Activated B cell treated with CpG ODN at 0.5 μM for 24 hours (primary cell): ENCODE measurements around the gene CSMD2. TPM values are rescaled to one million over a fixed set of nuclear protein-coding genes. Genes with fewer than 3 reads are reported as not detected.

Source experiments
- ATAC-seq: fragments of 200-7000 bp; cut with Tn5 transposase; one replicate; pipeline ENCODE4 v1.10.0; 2021; ENCODE audit warnings: low read depth, mild to moderate bottlenecking, moderate library complexity
- CTCF ChIA-PET: fragments of 350-600 bp; sonication (Branson Sonifier 250); formaldehyde crosslinking; loops from one replicate; lab custom pipeline; 2021; ENCODE audit warnings: antibody characterized with exemption; lab: Charles Lee
- POLR2A ChIA-PET: fragments of 350-600 bp; sonication (Branson Sonifier 250); formaldehyde crosslinking; loops from one replicate; lab custom pipeline; 2021; ENCODE audit warnings: antibody characterized with exemption; lab: Charles Lee
- DNase-seq: peaks from one replicate; pipeline ENCODE4 v3.0.0; 2022
- H3K27ac Mint-ChIP-seq: one replicate; pipeline ENCODE4 v1.8.0; 2020; ENCODE audit warnings: mixed read lengths
- H3K27me3 Mint-ChIP-seq: one replicate; pipeline ENCODE4 v1.8.0; 2021; ENCODE audit warnings: mixed read lengths
- H3K36me3 Mint-ChIP-seq: one replicate; pipeline ENCODE4 v1.8.0; 2021; ENCODE audit warnings: low read depth, mixed read lengths
- H3K4me1 Mint-ChIP-seq: one replicate; pipeline ENCODE4 v1.8.0; 2021; ENCODE audit warnings: mixed read lengths
- H3K4me3 Mint-ChIP-seq: one replicate; pipeline ENCODE4 v1.8.0; 2020; ENCODE audit warnings: mild to moderate bottlenecking, mixed read lengths
- H3K9me3 Mint-ChIP-seq: one replicate; pipeline ENCODE4 v1.8.0; 2020; ENCODE audit warnings: mixed read lengths
- intact Hi-C: fragments of 100-400 bp; cut with micrococcal nuclease; formaldehyde crosslinking; loops from one replicate; pipeline ENCODE4 v1.15.1; 2024
- total RNA-seq: library from RNA; stranded (reverse); gene quantifications from 2 replicates; pipeline ENCODE4 v1.2.3, GENCODE V29; 2022
- TF ChIP-seq, protein P1 (sequence below): fragments of 200-600 bp; IDR thresholded peaks from one replicate; pipeline ENCODE4 v1.8.0; 2022; ENCODE audit warnings: antibody characterized with exemption, mild to moderate bottlenecking

Gene CSMD2
- total RNA-seq, 1 donor from 2014 or later: not detected

DNA sequence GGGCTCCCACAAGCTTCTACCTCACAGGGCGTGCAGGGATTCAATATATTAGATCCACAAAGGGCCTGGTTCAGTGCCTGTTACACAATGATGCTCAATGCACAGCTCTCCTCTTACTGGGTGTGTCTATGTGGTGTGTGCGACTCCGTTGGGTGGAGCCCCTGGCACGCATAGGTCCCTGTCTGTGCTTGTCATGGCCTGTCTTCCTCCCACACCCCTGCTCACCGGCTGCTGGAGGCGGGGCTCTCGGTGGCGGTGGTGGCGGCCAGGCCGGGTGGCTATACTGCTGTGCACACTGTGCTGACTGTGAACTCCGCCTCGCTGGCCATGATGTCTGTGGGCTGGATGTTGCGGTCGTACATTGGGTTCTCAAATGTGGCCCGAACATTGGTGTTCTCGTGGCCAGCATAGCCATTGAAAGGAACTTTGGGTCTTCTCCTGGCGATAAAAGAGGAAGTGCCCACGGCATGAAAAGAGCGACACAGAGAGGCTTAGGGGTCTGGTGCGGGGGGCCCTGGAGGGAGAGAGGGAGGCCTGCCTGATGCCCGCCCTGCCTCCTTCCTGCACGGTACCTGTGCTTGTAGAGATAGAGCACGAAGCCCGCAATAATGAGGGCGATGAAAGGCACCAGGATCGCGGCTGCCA, 645.7 kb downstream of the CSMD2 start:
- peaks cover 34% of the 10 kb centered on the region for H3K27me3 Mint-ChIP-seq
- ChIA-PET CTCF (no interaction called here), POLR2A (no interaction called here)
- TF ChIP-seq, protein P1, sequence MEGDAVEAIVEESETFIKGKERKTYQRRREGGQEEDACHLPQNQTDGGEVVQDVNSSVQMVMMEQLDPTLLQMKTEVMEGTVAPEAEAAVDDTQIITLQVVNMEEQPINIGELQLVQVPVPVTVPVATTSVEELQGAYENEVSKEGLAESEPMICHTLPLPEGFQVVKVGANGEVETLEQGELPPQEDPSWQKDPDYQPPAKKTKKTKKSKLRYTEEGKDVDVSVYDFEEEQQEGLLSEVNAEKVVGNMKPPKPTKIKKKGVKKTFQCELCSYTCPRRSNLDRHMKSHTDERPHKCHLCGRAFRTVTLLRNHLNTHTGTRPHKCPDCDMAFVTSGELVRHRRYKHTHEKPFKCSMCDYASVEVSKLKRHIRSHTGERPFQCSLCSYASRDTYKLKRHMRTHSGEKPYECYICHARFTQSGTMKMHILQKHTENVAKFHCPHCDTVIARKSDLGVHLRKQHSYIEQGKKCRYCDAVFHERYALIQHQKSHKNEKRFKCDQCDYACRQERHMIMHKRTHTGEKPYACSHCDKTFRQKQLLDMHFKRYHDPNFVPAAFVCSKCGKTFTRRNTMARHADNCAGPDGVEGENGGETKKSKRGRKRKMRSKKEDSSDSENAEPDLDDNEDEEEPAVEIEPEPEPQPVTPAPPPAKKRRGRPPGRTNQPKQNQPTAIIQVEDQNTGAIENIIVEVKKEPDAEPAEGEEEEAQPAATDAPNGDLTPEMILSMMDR: no peak
- H3K27ac Mint-ChIP-seq: no peak overlapping the region
- DNase-seq (no peak), ATAC-seq (no peak)
- no peaks in the 10 kb centered on the region for H3K4me1 Mint-ChIP-seq
- no peaks in the 10 kb centered on the region for H3K9me3 Mint-ChIP-seq
- intact Hi-C loops: no loop called here
- H3K36me3 Mint-ChIP-seq: no peaks in the 10 kb centered on the region
- H3K4me3 Mint-ChIP-seq: no peak overlapping the region

DNA sequence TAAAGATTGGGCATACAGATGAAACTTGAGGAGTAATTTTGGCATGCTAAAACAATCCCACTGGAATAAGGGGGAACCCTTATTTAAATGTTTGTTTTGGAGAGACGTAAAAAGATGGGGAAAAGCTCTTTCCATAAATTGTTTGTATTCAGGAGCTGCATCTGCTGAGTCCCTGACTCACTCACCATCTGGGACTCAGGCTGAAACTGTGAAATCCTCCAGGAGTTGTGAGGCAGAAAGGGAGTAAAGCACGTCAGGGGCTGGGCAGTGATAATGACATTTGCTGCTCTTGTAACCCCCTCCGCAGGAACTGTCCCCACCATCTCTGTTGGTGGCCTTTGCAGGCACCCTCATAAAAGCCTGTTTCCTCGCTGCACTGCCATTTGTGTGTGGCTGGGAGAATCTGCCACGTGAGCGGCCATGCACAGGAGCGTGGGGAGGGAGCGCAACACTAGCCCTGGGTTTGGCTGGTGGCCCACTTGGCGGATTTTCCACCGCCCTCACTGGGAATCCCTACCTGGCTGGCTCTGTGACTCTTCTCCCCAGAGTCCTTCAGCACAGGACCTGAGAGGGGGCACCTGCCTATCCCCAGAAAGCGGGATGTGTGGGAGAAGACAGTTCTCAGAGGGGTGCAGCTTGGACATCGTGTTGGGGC, 647.3 kb downstream of the CSMD2 start:
- ChIA-PET CTCF (no interaction called here), POLR2A (no interaction called here)
- Mint-ChIP-seq H3K9me3 (no peaks in the 10 kb centered on the region), H3K4me1 (no peaks in the 10 kb centered on the region), H3K36me3 (no peaks in the 10 kb centered on the region), H3K27me3 (peaks cover 26% of the 10 kb centered on the region), H3K4me3 (no peak overlapping the region), H3K27ac (no peak overlapping the region)
- intact Hi-C loops: no loop called here
- no peak for ATAC-seq
- DNase-seq: no peak
- TF ChIP-seq, protein P1: no peak

DNA sequence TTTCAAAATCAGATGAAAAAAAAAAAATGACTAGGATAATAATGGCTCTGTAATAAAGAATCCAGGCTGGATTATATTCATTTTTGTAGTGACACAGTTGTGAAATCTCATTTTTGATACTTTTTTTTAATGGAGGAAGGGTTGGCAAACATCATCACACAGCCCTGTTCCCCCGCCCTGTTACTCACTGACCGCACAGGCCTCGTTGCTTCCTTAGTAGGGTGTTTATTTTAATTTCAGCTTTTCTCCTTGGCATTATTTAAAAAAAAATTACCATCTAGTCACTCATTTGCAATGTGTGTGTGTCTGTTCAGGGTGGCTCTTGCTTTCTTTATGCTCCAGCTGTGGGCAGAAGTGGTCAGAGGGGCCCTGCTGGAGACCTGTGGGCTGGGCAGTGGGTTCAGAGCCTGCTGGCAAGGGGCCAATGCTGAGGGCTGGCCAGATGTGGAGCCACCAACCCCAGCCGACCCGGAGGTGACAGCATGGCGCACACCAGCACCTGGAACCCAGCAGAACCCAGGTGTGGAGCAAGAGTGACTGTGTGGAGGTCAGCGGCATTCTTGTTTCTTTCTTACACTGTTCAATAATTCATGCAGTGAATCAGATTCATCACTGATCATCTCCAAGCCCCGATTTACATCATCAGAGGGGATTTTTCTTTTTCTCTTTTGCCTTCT, 648.0 kb downstream of the CSMD2 start:
- CTCF ChIA-PET: no interaction called here
- TF ChIP-seq, protein P1: no peak

DNA sequence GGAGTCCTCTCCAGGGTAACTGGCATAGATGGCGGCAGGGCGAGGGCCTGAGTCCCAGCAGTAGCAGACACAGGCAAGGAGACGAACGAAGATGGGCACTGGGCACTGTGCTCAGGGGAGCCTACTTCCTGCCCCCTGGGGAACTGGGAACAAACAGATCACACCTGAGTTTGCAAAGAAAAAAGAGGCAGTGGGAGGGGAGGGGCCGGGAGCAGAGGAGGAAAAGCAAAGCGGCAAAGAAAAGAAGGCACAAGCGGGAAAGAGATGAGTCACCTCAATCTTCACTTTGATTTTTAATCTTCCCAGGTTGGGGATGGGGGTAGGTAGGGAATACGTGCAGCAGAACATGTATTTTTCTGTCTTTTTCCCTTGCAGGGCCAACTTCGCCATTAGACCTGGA, 648.6 kb downstream of the CSMD2 start:
- Mint-ChIP-seq H3K27ac (no peak overlapping the region), H3K36me3 (no peaks in the 10 kb centered on the region), H3K9me3 (no peaks in the 10 kb centered on the region), H3K4me1 (no peaks in the 10 kb centered on the region), H3K4me3 (no peak overlapping the region), H3K27me3 (peaks cover 21% of the 10 kb centered on the region)
- ChIA-PET POLR2A (no interaction called here), CTCF (no interaction called here)
- intact Hi-C loops: no loop called here
- TF ChIP-seq, protein P1: no peak
- no peak for ATAC-seq
- DNase-seq: no peak

More for the DNA sequence above, 648.0 kb downstream of the CSMD2 start:
- POLR2A ChIA-PET: no interaction called here
- Mint-ChIP-seq H3K27ac (no peak overlapping the region), H3K9me3 (no peaks in the 10 kb centered on the region), H3K4me3 (no peak overlapping the region), H3K27me3 (peaks cover 21% of the 10 kb centered on the region), H3K4me1 (no peaks in the 10 kb centered on the region), H3K36me3 (no peaks in the 10 kb centered on the region)
- DNase-seq (no peak), ATAC-seq (no peak)
- intact Hi-C loops: no loop called here

DNA sequence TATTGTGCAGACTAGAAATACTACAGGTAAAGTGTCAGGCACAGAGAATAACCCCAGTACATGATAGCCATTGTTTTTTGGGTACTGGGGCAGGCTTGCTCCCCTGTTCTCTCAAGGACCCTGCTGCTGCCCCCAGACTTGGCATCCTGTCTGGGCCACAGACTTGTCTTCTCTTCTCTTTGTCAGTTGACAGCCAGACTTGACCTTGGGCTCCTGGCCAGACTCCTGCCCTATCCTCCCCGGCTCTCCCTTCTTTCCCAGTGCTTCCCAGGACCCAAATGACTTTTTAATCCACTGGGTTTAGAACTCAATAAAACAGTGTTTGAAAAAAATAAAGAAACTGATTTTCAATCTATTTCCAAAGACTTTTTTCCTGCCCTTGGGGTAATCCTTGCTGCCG, 649.4 kb downstream of the CSMD2 start:
- DNase-seq (no peak), ATAC-seq (no peak)
- H3K4me3 Mint-ChIP-seq: no peak overlapping the region
- H3K36me3 Mint-ChIP-seq: no peaks in the 10 kb centered on the region
- H3K27ac Mint-ChIP-seq: no peak overlapping the region
- intact Hi-C loops: no loop called here
- ChIA-PET POLR2A (no interaction called here), CTCF (no interaction called here)
- H3K4me1 Mint-ChIP-seq: no peaks in the 10 kb centered on the region
- H3K27me3 Mint-ChIP-seq: peaks cover 23% of the 10 kb centered on the region
- H3K9me3 Mint-ChIP-seq: no peaks in the 10 kb centered on the region
- TF ChIP-seq, protein P1: no peak
